GM19438 (cell line): Measurements from ENCODE around the gene ARHGAP31.
"Not testable (repeated sequence)": the region's sequence is repeated elsewhere in the genome, so short reads cannot be mapped to it uniquely, and the experiment has no call there.

Source experiments
- ATAC-seq: cut with Tn5 transposase; IDR thresholded peaks from one replicate; pipeline ENCODE4 v1.9.1; 2021; ENCODE audit warnings: low read depth; ENCODE audit not compliant: unreplicated experiment

Gene ARHGAP31

GRCh38 chr3:119293105-119293870, 895 bp upstream of the ARHGAP31 start:
- no peak for ATAC-seq

DNA sequence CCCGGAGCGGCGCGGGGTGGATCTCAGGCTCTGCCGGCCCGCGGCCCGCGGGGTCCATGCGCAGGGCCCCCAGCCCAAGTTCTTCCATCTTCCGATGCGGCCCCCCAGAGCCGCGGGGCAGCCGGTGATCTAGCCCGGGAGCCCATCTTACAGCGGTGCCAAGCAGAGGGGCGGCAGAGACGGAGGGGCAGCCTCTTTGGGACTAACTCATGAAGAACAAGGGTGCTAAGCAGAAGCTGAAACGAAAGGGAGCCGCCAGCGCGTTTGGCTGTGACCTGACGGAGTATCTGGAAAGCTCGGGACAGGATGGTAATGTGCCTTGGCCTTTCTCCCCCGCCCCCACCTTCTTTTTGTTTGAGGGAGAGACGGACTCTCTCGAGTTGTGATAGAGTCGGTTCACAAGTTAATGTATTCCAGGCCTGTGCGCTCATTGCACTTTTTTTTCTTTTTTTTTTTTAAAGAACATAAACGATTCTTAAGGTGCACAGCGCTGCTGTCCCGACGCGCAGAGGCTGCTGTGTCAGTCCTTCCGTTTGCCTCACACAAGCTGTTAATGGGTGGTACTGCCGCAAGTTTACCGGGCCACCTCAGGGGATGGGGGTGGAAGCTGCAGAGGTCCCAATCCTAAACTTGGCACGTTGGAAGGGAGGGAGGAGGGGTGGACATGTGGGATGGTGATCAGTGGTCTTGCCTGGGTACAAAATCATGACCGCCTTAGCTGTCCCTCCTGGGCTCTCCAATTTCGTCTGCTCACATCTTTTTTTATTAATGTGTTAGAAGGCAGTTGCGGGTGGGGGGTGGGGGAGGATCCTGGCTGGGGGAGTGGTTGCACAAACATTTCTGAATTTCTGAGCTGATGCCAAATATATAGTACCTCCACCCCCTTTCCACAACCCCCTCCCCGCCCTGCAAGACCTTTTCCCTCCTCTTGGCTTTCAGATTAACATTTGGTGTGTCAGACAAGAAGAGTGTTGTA, 801 bp downstream of the ARHGAP31 start:
- ATAC-seq, result peak; percentile 25

- ATAC-seq, result no peak
These were observed 1.9 kb downstream of the ARHGAP31 start for GRCh38 chr3:119295816-119296726.

GRCh38 chr3:119296727-119297122, 2.5 kb downstream of the ARHGAP31 start:
- ATAC-seq, result no peak

GRCh38 chr3:119297169-119297568, 3.0 kb downstream of the ARHGAP31 start:
- no peak for ATAC-seq

DNA sequence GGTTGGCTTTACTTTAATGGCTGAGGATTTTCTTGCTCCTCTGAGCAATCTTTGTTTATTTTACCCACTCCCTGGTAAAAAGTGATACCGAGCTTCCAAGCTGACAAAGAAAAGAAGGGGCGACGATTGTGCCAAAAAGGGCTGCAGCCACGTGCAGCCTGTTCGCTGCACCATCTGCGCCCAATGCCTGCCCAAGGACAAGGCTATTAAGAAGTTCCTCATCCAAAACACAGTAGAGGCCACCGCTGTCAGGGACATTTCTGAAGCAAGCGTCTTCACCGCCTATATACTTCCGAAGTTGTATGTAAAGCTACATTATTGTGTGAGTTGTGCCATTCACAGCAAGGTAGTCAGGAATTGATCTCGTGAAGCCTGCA, 4.4 kb downstream of the ARHGAP31 start:
- no peak for ATAC-seq

DNA sequence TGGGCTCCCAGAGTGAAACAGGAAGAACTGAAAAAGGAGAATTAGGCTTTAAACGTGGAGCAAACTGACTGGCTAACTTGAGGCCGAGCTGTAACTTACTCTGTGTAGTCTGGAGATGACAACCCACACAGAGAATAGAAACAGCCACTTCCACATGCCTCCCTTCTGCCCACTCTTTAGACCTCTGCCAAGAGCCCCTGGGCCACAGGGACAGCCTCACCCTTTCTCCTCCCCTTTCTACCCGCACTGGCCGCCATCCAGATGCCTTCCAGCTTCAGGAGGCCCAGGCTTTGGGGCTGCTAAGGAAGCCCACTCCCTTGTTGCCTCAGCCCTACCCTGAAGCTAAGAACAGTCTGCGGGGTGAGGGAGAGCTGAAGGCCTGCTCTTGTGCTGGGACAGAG, 6.8 kb downstream of the ARHGAP31 start:
- ATAC-seq, result no peak

DNA sequence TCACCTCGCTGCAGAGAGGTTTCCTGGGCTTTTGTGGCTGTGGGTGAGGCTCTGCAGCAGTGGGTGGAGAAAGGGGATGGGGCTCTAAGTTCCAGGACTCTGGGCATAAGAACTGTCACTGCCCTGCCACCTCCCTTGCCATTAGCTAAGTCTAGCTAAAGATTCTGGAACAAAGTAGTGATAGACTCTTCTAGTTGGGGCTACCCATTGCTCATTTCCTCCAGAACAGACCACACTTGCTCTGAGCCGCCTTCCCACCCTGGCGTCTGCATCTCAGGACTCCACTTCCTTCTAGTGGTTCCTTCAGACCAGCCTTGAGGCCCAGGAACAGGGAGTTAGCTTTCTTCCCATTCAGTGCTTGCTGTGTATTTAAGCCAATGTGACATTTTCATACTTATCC, 7.5 kb downstream of the ARHGAP31 start:
- ATAC-seq, result no peak

- ATAC-seq, result no peak
These were observed 8.7 kb downstream of the ARHGAP31 start for GRCh38 chr3:119302697-119303551.

DNA sequence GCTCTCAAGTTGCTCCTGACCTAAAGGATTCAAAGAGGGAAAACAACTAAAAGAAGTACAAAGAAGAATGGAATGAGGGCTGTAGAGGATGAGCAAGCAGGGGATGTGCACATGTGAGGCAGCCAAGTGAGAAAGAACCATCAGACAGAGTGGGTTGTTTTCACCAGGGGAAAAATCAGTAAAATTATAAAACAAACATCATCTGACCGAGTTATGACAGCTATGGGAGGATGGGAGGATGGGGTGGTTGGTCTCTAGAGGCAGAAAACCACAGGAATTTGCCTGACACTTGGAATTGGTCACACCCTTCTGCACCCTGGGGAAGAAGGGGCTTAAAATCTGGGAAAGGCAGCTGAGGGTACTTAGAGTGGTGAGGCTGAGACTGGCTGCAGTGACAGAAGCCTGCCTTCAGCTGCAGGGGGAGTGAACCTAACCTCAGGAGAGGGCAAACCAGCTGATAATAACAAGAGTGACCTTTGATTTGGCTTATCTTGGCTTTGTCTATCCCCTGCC, 10.1 kb downstream of the ARHGAP31 start:
- ATAC-seq, result no peak

- no peak for ATAC-seq
These were observed 11.1 kb downstream of the ARHGAP31 start for GRCh38 chr3:119305286-119305685.

GRCh38 chr3:119306378-119306777, 12.2 kb downstream of the ARHGAP31 start:
- not testable (repeated sequence) for ATAC-seq

- ATAC-seq, result no peak
These were observed 14.2 kb downstream of the ARHGAP31 start for GRCh38 chr3:119308355-119308754.

- no peak for ATAC-seq
These were observed 15.4 kb downstream of the ARHGAP31 start for GRCh38 chr3:119309591-119309990.

DNA sequence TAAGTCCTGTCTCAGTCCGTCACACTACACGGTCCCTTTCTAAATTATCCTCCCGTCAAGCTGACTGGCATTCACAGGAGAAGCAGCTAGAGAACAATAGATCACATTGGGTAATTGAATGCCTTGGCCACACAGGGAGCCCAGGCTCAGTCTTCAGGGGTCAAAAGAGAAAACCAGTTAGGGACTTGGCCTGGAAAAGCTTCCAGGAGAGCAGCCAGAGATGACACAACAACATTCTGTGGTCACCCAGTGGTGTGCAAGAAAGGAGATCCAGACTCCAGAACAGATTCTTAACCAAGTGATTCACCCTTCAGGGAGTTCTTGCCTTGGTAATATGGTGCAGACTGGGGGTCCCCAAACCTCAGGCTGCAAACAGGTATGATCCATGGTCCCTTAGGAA, 15.9 kb downstream of the ARHGAP31 start:
- ATAC-seq, result no peak

GRCh38 chr3:119311081-119311925, 17.1 kb downstream of the ARHGAP31 start:
- no peak for ATAC-seq

GRCh38 chr3:119313461-119313860, 19.3 kb downstream of the ARHGAP31 start:
- ATAC-seq, result no peak

DNA sequence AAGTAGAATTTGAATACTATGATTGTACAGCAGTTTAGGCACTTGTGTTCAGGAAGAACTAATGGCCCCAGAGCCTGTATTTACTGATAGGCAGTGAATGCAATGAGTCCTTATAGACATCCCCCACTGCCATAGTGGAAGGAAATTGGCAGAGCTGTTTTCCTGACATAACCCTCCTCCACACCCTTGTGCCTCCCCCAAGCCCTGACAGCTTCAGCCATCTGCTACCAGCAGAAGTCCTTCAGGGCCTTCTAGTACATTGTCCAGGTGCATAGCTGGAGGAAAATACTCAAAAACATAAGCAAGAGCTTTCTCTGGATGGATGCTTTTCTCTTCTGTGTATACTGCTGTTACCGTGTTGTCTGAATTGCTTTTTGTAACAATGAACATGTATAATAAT, 20.6 kb downstream of the ARHGAP31 start:
- ATAC-seq, result no peak
